ENCODE results near the gene ANKRD24.

DNA sequence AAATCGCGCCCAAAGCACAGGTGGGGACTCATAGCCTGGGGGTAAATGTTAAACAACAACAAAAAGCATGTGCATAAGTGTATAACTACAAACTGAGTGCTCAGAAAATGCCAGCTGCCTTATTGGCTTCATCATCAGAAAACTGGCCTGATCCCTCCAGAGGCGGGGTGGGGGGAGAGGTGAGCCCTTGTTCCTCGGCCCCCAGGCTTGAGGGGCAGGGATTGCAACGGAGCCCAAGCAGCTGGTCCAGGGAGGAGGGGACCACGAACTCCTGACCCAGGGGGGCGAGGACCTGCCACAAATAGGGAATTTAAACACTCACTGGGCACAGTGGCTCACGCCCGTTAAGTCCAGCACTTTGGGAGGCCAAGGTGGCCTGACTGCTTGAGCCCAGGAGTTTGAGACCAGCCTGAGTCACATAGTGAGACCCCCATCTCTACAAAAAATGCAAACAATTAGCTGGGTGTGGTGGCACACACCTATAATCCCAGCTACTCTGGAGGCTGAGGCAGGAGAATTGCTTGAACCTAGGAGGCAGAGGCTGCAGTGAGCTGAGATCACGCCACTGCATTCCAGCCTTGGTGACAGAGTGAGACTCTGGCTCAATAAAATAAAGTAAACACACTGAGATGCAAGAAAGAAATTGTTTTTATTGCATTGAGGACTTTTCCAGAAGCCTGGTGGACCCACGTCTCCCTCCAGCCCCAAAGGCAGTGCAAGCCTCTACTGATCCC, 8.8 kb upstream of the ANKRD24 start:
- TF ChIP-seq, protein P1, sequence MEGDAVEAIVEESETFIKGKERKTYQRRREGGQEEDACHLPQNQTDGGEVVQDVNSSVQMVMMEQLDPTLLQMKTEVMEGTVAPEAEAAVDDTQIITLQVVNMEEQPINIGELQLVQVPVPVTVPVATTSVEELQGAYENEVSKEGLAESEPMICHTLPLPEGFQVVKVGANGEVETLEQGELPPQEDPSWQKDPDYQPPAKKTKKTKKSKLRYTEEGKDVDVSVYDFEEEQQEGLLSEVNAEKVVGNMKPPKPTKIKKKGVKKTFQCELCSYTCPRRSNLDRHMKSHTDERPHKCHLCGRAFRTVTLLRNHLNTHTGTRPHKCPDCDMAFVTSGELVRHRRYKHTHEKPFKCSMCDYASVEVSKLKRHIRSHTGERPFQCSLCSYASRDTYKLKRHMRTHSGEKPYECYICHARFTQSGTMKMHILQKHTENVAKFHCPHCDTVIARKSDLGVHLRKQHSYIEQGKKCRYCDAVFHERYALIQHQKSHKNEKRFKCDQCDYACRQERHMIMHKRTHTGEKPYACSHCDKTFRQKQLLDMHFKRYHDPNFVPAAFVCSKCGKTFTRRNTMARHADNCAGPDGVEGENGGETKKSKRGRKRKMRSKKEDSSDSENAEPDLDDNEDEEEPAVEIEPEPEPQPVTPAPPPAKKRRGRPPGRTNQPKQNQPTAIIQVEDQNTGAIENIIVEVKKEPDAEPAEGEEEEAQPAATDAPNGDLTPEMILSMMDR (conservative IDR thresholded peaks at IDR 0.05; ENCODE audit: low read length) = no peak
- no peak for TF ChIP-seq EZH2phosphoT487 (IDR thresholded peaks at IDR 0.05; ENCODE audit: borderline replicate concordance, low read depth, low read length)

All from OCI-LY7 (cell line).